Type B pancreatic cell (in vitro differentiated cells): Measurements from ENCODE around the gene HEBP2. TPM values are rescaled to one million over a fixed set of nuclear protein-coding genes. Genes with fewer than 3 reads are reported as not detected.
A peak's percentile ranks its signal among the peaks of the same experiment; 100 is the strongest.
"Not testable (repeated sequence)": the region's sequence is repeated elsewhere in the genome, so short reads cannot be mapped to it uniquely, and the experiment has no call there.

Experiments
- DNase-seq: peaks from one replicate; pipeline ENCODE4 v3.0.0; 2021; ENCODE audit warnings: mixed read lengths; ENCODE audit not compliant: unreplicated experiment; ENCODE audit errors: extremely low spot score
- H3K27ac Mint-ChIP-seq: 2 replicates; pipeline ENCODE4 v1.8.0; 2021; ENCODE audit warnings: mild to moderate bottlenecking, mixed read lengths
- H3K27me3 Mint-ChIP-seq: 2 replicates; pipeline ENCODE4 v1.8.0; 2021; ENCODE audit warnings: mixed read lengths
- H3K36me3 Mint-ChIP-seq: 2 replicates; pipeline ENCODE4 v1.8.0; 2021; ENCODE audit warnings: mixed read lengths
- H3K4me1 Mint-ChIP-seq: one replicate; pipeline ENCODE4 v1.8.0; 2021; ENCODE audit warnings: mixed read lengths; ENCODE audit not compliant: unreplicated experiment
- H3K4me3 Mint-ChIP-seq: 2 replicates; pipeline ENCODE4 v1.8.0; 2021; ENCODE audit warnings: mild to moderate bottlenecking, mixed read lengths
- H3K9me3 Mint-ChIP-seq: 2 replicates; pipeline ENCODE4 v1.8.0; 2021; ENCODE audit warnings: mixed read lengths
- CTCF ChIP-seq: fragments of 200-600 bp; sonication (generic); conservative IDR thresholded peaks from 2 replicates; pipeline ENCODE4 v1.5.0; 2021; ENCODE audit warnings: antibody characterized with exemption, mild to moderate bottlenecking
- total RNA-seq: library from RNA; stranded (reverse); gene quantifications from 2 replicates; pipeline ENCODE4 v1.2.1, GENCODE V29; 2021; ENCODE audit warnings: low replicate concordance

HEBP2 gene
- total RNA-seq, 1 donor from 2014 or later, result 68.9 TPM

- DNase-seq, result no peak
- no peak for TF ChIP-seq CTCF
- Mint-ChIP-seq H3K27ac (no peak overlapping the region), H3K9me3 (no peaks in the 10 kb centered on the region), H3K27me3 (no peaks in the 10 kb centered on the region), H3K36me3 (peaks cover 47% of the 10 kb centered on the region), H3K4me3 (no peak overlapping the region), H3K4me1 (no peaks in the 10 kb centered on the region)
Observed at GRCh38 chr6:138421089-138421488, 17.1 kb downstream of the HEBP2 start.

GRCh38 chr6:138421608-138422007 is 17.6 kb downstream of the HEBP2 start:
- no peak for DNase-seq
- H3K36me3 Mint-ChIP-seq, result peaks cover 44% of the 10 kb centered on the region
- no peak overlapping the region for H3K27ac Mint-ChIP-seq
- TF ChIP-seq CTCF, result no peak
- H3K4me1 Mint-ChIP-seq, result no peaks in the 10 kb centered on the region
- no peaks in the 10 kb centered on the region for H3K27me3 Mint-ChIP-seq
- no peaks in the 10 kb centered on the region for H3K9me3 Mint-ChIP-seq
- no peak overlapping the region for H3K4me3 Mint-ChIP-seq

GRCh38 chr6:138422861-138423260 is 18.8 kb downstream of the HEBP2 start:
- no peak overlapping the region for H3K4me3 Mint-ChIP-seq
- peak overlapping the region; percentile 3 for H3K27ac Mint-ChIP-seq
- DNase-seq, result no peak
- no peaks in the 10 kb centered on the region for H3K4me1 Mint-ChIP-seq
- H3K36me3 Mint-ChIP-seq, result peaks cover 34% of the 10 kb centered on the region
- H3K27me3 Mint-ChIP-seq, result no peaks in the 10 kb centered on the region
- H3K9me3 Mint-ChIP-seq, result no peaks in the 10 kb centered on the region
- TF ChIP-seq CTCF, result no peak

GRCh38 chr6:138424004-138424904 is 20.2 kb downstream of the HEBP2 start:
- H3K27me3 Mint-ChIP-seq, result no peaks in the 10 kb centered on the region

GRCh38 chr6:138425256-138425655 is 21.2 kb downstream of the HEBP2 start:
- not testable (repeated sequence) for H3K4me3 Mint-ChIP-seq, H3K27ac Mint-ChIP-seq, DNase-seq, H3K4me1 Mint-ChIP-seq, H3K9me3 Mint-ChIP-seq, H3K27me3 Mint-ChIP-seq
- peaks cover 20% of the 10 kb centered on the region for H3K36me3 Mint-ChIP-seq

More at GRCh38 chr6:138424004-138424904, 20.2 kb downstream of the HEBP2 start:
- Mint-ChIP-seq H3K36me3 (peaks cover 22% of the 10 kb centered on the region), H3K4me1 (peaks cover 2% of the 10 kb centered on the region), H3K27ac (no peak overlapping the region), H3K9me3 (no peaks in the 10 kb centered on the region), H3K4me3 (no peak overlapping the region)
- TF ChIP-seq CTCF, result no peak
- DNase-seq, result no peak

GRCh38 chr6:138426500-138427123 is 22.6 kb downstream of the HEBP2 start:
- Mint-ChIP-seq H3K9me3 (no peaks in the 10 kb centered on the region), H3K4me1 (peaks cover 8% of the 10 kb centered on the region), H3K36me3 (peaks cover 15% of the 10 kb centered on the region), H3K27me3 (no peaks in the 10 kb centered on the region), H3K4me3 (no peak overlapping the region), H3K27ac (no peak overlapping the region)
- no peak for DNase-seq
- TF ChIP-seq CTCF, result no peak
